ENCODE results near the gene ALDH3B2. TPM values are rescaled to one million over a fixed set of nuclear protein-coding genes. Genes with fewer than 3 reads are reported as not detected.

ALDH3B2 gene
- total RNA-seq, 1 experiment from 2014 or later: not detected

- Histone ChIP-seq H2AFZ (ENCODE audit: low read depth, low read length, poor library complexity, severe bottlenecking) (no peak overlapping the region), H3K4me1 (ENCODE audit: control insufficient read depth in 1 of 2, insufficient read depth in 2 of 2, low read length in 2 of 2) (no peaks in the 10 kb centered on the region), H3K9me2 (ENCODE audit: insufficient read depth) (no peaks in the 10 kb centered on the region), H3K27me3 (ENCODE audit: insufficient read depth, low read length) (no peaks in the 10 kb centered on the region), H3K79me2 (ENCODE audit: insufficient read depth, low read length) (no peaks in the 10 kb centered on the region), H3K9me3 (ENCODE audit: control insufficient read depth in 1 of 2, insufficient read depth in 1 of 2, low read depth in 1 of 2, low read length in 2 of 2) (no peaks in the 10 kb centered on the region; a peak in 2 of 4 replicates), H3K4me3 (replicated peaks in 1 of 2; ENCODE audit: low read depth in 1 of 2, low read length in 2 of 2) (no peak overlapping the region), H4K20me1 (ENCODE audit: insufficient read depth) (no peaks in the 10 kb centered on the region), H3K36me3 (ENCODE audit: control insufficient read depth in 1 of 2, insufficient read depth in 2 of 2, low read length in 2 of 2) (no peaks in the 10 kb centered on the region), H3K27ac (ENCODE audit: low read depth, low read length) (no peak overlapping the region), H3K4me2 (ENCODE audit: low read length) (no peak overlapping the region), H3K9ac (ENCODE audit: low read length) (no peak overlapping the region)
- TF ChIP-seq EZH2phosphoT487 (IDR thresholded peaks at IDR 0.05; ENCODE audit: borderline replicate concordance) (no peak), FOSL1 (IDR thresholded peaks at IDR 0.05; ENCODE audit: low read depth) (no peak), CBX3 (IDR thresholded peaks at IDR 0.05; ENCODE audit: low read depth) (no peak), POLR2A (IDR thresholded peaks at IDR 0.05; ENCODE audit: borderline replicate concordance, extremely low read depth, insufficient read depth, insufficient read length) (no peak), CTCF (IDR thresholded peaks at IDR 0.05 in 2 of 3, conservative IDR thresholded peaks at IDR 0.05 in 1 of 3; ENCODE audit: borderline replicate concordance in 1 of 3, insufficient read depth in 1 of 3, low read depth in 2 of 3, low read length in 2 of 3) (no peak), RAD21 (IDR thresholded peaks at IDR 0.05; ENCODE audit: low read depth) (no peak), TCF7L2 (IDR thresholded peaks at IDR 0.05; ENCODE audit: borderline replicate concordance, extremely low read depth, insufficient read depth, insufficient read length) (no peak), CEBPB (IDR thresholded peaks at IDR 0.05; ENCODE audit: low read depth) (no peak), SIN3A (IDR thresholded peaks at IDR 0.05; ENCODE audit: low read depth) (no peak), JUND (IDR thresholded peaks at IDR 0.05) (no peak), MAX (IDR thresholded peaks at IDR 0.05) (no peak), EGR1 (IDR thresholded peaks at IDR 0.05; ENCODE audit: low read depth) (no peak), EZH2 (IDR thresholded peaks at IDR 0.05) (no peak), ZBTB33 (IDR thresholded peaks at IDR 0.05; ENCODE audit: extremely low read depth, insufficient replicate concordance, low read length) (no peak), SP1 (IDR thresholded peaks at IDR 0.05; ENCODE audit: low read depth) (no peak), ZFX (IDR thresholded peaks at IDR 0.05) (no peak), SRF (IDR thresholded peaks at IDR 0.05; ENCODE audit: low read depth) (no peak), REST (IDR thresholded peaks at IDR 0.05; ENCODE audit: low read depth) (no peak), ATF3 (IDR thresholded peaks at IDR 0.05) (no peak), YY1 (IDR thresholded peaks at IDR 0.05; ENCODE audit: extremely low read depth, insufficient replicate concordance, low read depth, low read length) (no peak)
- RAD21 ChIA-PET (ENCODE audit: low non-redundant PET in 1 of 2, low total read pairs in 2 of 2, uncharacterized antibody in 2 of 2, unreplicated experiment in 2 of 2): no interaction called here
- CTCF ChIA-PET: no interaction called here
- no TSS peak for BruUV-seq (replicated peaks)
- intact Hi-C loops (cut with micrococcal nuclease): loop anchor here (10.0 kb wide), 1 partner anchor 162 kb away; no protein-coding TSS in a partner anchor
- POLR2A ChIA-PET: no interaction called here
- ATAC-seq (no peak), DNase-seq (ENCODE audit: low read depth, low spot score) (no peak)
These were observed 32.0 kb downstream of the ALDH3B2 start for GRCh38 chr11:67642173-67643120.

All from HCT116 (cell line).